ENCODE data around the gene FYCO1.

DNA sequence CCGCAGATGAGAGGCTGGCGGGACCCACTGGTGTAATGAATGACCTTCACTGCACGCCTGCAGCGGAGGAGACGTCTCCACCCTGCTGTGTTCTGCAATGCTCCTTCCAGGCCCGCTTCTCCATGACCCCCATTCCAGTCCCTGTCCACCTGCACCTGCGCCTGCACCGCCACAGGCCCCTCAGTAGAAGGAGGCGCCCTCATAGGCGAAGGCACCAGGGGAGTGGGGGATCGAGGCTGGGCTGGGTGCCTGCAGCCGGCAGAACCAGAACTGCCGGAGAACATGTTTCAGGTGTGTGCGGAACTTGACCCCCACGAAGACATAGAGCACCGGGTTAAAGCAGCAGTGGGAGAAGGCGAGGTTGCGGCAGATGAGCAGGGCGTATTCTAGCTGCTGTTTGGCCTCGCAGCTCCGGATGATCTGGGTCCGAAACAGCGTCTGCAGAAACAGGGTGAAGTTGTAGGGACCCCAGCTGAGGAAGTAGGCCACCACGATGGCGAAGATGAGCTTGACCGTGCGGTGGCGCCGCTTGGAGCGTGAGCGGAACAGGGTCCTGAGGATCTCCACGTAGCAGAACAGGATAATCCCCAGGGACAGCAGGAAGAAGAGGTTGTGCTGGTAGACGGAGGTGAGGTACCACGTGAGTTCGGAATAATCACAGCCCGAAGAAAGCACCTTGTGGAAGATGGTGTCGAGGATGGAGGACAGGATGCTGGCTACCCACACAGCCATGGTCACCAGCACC is 25.3 kb upstream of the FYCO1 start:
- TF ChIP-seq, protein P1, sequence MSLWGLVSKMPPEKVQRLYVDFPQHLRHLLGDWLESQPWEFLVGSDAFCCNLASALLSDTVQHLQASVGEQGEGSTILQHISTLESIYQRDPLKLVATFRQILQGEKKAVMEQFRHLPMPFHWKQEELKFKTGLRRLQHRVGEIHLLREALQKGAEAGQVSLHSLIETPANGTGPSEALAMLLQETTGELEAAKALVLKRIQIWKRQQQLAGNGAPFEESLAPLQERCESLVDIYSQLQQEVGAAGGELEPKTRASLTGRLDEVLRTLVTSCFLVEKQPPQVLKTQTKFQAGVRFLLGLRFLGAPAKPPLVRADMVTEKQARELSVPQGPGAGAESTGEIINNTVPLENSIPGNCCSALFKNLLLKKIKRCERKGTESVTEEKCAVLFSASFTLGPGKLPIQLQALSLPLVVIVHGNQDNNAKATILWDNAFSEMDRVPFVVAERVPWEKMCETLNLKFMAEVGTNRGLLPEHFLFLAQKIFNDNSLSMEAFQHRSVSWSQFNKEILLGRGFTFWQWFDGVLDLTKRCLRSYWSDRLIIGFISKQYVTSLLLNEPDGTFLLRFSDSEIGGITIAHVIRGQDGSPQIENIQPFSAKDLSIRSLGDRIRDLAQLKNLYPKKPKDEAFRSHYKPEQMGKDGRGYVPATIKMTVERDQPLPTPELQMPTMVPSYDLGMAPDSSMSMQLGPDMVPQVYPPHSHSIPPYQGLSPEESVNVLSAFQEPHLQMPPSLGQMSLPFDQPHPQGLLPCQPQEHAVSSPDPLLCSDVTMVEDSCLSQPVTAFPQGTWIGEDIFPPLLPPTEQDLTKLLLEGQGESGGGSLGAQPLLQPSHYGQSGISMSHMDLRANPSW (CRISPR knock-in tag; IDR thresholded peaks at IDR 0.05): no peak
- TF ChIP-seq POLR2AphosphoS5 (IDR thresholded peaks at IDR 0.05; ENCODE audit: control insufficient read depth, insufficient read depth, low read depth, low read length): no peak
- TF ChIP-seq, protein P2, sequence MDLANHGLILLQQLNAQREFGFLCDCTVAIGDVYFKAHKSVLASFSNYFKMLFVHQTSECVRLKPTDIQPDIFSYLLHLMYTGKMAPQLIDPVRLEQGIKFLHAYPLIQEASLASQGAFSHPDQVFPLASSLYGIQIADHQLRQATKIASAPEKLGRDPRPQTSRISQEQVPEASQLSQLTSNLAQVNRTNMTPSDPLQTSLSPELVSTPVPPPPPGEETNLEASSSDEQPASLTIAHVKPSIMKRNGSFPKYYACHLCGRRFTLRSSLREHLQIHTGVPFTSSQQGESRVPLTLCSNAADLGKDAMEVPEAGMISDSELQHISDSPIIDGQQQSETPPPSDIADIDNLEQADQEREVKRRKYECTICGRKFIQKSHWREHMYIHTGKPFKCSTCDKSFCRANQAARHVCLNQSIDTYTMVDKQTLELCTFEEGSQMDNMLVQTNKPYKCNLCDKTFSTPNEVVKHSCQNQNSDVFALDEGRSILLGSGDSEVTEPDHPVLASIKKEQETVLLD (IDR thresholded peaks at IDR 0.05): no peak

Measured in K562 (cell line).